GM21619 (cell line): ENCODE data around the gene LDHAL6B.

Source experiments
- ATAC-seq: cut with Tn5 transposase; IDR thresholded peaks from one replicate; pipeline ENCODE4 v1.9.1; 2021; ENCODE audit not compliant: unreplicated experiment

The LDHAL6B gene

DNA sequence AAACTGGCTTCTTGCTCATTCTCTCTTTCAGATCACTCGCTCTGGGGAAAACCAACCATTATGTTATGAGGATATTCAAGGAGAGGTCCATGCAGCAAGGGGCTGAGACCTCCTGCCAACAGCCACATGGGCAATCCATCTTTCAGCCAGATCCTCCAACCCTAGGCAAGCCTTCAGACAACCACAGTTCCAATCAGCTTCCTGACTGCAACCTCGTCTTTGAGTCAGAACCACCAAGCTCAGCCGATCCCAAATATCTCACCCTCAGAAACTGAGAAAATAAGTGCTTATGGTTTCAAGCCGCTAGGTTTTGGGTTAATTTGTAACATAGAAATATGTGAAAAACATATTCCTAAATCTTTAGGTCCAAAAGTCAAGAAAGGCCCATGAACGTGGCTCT is 10.3 kb downstream of the LDHAL6B start:
- ATAC-seq: no peak

DNA sequence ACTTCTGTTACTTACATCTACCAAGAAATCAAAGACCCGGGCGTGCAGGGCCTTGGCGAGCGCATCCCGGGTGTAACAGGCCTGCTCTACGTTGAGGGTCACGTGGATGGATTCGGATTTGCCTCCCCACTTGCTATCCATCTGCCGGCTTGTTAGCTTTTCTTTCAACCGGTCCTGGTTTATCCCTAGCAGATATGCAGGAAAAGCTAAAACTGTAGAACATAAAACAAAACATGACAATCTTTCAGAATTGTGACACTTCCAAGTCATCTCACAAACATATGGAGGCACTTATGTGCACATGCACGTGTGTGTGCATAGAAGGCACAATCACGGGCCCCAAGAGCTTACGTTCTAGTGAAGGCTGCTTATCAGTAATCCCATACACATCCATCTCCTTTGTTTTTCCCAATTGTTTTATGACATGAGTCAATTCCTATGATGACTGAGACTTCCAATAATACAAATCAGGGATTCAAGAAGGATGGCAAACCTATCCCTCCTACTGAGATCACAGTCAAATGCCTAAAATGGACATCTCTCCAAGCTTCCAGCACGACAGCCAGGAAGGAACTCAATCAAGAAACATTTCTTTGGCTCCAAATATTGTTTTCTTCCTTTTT is 11.3 kb downstream of the LDHAL6B start:
- ATAC-seq: no peak

DNA sequence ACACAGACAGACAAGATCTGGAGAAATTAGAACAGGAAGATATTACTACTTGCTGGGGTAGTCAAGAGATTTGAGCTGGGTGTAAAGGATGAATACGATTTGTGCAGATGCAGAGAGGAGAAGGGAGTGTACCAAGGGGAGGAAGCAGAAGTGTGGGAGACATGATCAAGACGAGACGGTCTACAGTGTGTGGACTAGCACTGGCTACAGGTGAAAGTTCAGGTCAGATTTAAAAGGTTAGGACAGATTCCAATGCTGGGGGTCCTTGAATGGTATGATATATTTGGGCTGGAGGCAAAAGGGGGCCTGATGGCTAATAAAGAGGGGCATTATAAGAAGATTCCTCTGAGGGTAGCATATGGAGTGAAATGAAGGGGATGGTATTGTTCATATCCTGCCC is 12.1 kb downstream of the LDHAL6B start:
- ATAC-seq: no peak

DNA sequence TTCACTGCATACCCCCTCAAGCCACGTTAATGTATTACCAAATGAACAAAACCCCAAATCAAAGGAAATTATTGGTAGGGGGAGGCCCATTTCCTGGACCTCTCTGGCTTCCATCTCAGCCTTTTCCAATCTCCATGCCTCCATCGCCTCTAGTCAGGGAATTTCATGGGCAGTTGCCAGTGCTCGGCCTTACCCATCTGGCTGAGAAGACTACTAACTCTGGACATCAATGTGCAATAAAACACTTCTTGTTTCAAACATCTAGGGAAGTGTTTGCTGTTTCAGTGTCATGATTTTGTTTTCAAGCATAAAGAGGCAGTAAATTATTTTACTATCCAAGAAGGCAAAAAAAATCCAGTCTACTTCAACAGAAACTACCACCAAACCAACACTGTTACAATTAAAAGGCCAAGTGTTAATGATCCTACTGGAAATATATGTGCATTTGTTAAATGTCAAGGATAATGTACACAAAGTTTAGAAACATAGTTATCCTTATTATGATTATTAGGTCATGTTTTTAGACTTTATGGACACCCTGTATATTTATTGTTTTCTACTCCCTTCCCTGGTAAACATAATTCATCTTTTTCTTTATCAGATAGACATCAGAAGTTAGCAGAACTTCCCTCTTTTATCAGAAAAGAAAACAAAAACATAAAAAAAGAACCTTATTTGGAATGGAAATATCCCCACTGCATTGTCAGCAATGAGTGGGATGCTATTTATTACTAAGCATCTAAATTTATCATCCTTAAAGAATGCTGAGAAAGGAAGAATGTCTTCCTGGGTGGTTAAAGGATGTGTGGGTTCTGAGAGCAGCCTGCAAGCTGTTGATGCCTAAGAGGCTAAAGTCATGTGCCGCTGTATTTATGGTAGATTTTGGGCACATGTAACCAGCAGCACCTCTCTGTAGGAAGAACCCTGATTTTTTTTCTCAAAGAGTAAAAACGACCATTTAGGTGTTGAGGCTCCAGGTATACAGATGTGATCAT is 15.2 kb downstream of the LDHAL6B start:
- ATAC-seq: no peak

DNA sequence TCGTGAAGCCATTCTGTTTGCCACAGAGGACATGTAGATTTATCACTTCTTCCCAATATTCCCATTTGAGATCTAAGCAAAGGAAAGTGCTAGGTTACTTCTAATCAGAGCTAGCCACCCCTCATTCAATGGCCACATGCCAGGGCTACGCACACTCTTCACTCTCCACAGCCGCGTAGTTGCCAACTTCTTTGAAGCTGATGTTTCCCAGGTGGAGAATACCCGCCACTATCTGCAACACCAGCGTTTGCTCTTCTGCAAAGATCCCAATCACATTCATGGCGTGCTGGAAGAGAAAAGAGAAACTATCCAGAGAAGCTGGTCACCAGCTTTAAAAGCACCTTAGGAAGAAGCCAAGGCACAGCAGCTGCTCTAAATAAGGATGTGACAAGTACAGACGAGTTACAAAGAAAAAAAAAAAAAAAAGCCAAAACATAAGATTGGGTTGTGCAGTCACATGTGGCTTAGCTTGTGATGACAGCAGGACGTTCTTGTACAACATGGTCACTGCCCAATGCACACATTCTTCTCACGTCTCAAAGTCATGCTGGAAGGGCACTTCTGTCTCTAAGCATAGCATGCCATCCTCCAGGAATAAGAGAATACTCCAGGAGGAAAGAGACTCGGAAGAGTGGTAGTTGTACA is 16.4 kb downstream of the LDHAL6B start:
- no peak for ATAC-seq

DNA sequence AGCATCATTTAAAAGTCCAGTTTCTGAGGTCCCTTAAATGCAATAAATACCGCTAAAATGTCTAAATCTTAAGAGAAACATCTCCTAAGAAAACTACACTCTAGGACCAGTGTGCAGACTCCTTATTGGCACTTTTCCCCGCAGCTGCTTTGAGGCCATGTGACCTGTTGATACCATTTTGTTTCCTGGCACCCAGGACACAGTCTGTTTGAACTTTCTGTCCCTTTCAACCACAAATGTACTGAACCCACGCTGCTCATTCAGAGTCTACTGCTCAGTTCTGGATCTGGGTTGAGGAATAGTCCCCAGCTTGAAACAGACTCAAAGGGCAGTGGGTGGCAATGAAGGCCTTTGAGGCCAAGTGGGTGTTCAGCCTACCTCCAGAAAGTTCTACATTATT is 17.1 kb downstream of the LDHAL6B start:
- ATAC-seq: no peak

DNA sequence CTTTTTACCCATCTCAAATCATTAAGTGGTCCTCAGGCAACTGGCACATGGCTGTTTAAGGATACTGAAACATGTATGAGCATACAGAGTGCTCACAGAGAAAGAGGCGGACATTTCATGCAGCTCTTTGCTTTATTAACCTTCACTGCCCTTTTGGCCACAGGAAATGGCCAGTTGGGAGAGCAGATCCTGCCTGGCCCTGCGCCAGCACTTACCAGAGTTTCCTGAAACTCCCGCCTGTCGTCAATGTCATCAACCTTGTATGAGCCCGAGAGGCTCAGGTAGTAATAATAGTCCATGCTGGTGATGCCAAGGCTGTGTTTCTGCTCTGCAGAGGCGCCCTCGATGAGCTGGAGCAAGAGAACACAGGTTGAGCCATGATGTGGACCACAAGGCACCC is 17.8 kb downstream of the LDHAL6B start:
- no peak for ATAC-seq

DNA sequence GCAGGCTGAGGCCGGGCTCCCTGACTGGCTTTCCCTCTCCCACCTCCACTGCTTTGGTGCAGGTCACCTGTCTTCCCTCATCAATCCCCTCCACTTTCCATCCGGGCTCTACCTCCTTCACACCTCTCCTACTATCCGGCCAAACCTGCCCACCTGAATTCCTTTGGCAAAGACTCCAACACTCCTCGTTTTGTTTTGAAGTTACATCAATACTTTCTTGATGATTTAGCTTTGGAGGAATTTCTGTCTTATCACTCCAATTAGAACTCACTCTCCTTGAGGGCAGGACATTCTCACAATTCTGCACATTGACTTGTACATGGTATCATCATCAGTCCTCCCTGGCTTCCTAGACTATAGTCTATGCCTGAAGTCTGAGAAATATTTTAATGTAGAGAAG is 20.4 kb downstream of the LDHAL6B start:
- ATAC-seq: no peak

DNA sequence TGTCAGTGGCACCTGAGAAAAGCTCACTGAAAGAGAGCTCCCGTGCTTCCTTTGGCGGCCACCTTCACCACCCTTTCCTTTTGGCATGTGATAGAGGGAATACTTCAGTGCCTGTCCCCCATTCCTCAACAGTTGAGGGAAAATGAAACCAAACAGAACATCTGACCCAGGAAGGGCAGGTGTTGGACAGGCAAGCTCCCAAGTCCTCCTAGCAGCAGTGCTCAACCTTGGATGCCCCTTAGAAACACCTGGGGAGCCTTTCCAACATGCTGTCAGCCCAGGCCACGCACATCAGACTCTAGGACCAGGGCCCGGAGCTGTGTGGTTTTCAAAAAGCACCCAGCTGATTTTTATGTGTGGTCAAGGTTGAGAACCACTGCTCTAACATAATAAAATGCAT is 22.4 kb downstream of the LDHAL6B start:
- no peak for ATAC-seq

DNA sequence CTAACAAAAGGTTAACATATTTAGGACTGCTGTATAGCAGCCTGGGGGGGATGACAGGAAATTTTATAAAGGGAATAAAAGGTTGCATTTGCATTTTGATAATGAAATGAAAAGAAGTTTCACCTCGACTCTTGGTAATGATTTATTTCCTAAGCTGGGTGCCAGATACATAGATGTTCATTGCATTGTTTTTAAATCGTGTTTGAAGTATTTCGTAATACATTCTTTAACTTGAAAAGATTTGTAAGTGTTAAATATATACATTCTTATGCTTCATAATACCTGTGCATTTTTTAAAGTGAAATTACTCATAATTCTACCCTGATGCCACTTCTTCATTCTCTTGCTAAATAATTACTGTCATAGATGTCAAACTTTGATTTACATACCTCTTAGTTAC is 22.8 kb downstream of the LDHAL6B start:
- no peak for ATAC-seq

DNA sequence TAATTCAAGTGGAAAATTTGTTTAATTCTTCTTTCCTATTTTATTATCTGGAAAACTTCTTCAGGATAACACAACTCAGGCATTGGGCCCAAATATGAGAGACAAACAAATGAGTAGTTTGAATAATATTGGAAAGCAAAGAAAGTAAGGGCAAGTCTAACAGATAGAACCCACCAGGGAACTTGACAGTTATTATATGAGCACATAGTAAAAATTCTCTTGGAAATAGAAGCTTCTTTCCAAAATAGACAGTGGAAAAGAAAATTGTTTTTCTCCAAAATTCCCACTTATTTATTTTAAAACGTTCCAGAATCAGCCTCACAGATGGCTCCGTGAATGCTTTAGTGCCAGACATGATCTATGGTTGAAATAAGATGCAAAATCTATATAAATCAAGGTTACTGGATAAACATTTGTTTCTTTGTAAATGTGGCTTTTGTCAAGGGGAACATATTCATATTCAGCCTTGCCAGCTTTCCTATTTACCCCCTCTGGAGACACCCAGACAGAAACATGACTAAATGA is 23.9 kb downstream of the LDHAL6B start:
- no peak for ATAC-seq

DNA sequence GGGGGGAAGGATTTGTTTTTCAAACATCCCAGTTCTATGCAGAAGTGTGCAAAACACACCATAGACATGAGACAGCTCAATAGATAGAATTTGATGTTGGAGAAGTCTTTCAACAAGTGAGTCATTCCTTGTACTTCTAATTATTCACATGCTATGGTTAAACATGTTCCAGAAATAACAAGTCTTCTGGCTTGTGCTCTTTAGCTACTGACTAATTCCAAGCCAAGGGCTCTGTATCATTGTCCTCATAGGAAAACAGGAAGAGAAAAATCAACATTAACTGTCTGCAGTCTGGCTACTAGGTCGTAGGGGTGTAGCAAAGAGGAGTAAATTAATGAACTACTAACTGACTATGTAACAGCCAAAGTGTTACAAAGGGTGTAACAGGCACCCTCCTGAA is 25.8 kb downstream of the LDHAL6B start:
- ATAC-seq: no peak

DNA sequence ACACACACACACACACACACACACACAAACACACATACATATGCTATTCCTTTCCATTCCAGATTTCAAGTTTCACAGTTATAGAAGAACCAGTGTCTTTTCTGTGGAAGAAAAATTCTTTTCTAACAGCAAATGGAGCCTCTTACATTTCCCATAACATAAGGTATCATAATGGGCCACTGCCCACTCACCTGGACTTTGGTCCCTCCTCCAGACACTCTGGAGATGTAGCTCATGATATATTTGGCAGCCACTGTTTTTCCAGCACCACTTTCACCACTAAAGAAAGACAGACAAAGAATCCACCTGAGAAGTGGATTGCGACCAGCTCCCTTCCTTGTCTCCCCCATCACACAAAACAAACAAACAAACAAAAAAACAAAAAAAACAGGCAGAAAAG is 29.8 kb downstream of the LDHAL6B start:
- no peak for ATAC-seq

DNA sequence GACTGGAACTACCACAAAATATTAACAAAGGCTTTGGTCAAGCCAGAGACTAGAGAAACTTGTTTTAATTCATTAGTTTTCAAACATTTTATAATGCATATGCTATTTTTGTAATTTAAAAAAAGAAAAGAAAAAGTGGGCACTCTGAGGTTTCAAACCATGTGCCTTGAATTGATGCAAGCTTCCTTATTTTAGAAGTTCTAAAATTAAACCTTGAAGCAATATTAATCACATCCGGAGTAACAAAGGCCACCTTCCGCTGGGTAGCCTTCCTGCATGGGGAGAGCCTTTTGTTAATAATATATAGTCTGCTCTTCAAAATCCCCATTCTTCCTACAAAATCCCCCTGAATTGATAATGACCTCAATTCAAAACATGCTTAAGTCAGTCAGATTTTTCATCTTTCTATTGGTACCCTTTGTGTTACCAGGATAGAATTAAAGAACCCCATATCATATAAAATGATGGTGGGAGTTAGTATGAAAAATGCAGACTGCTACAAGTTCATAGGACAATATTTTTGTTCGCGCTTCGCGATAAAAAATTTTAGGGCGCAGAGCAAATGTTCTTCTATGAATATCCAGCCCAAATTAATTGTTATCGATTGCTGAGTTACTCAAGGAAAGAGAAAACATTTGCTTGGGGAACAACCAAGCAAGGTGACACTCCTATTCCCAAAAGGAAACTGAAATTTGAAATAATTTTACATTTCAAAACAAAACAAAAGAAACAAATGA is 30.6 kb downstream of the LDHAL6B start:
- peak; percentile 75 for ATAC-seq

DNA sequence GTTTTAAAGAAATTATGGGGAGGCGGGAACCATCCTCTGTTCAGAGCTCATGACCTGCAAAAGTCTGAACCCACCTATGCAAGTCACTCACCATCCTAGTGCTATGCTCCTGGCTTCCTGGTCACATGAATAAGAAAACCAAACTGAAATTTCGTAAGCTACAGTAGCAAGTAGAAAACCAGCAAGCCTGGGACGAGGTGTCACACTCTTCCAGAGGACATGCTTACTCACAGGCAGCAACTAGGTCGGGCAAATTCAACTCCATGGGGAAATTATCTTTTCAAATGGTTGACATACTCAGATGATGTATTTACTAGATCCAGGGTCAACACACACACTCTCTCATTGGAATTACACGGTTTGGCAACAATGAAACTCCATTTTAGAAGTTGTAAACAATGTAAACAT is 31.3 kb downstream of the LDHAL6B start:
- peak; percentile 41 for ATAC-seq

DNA sequence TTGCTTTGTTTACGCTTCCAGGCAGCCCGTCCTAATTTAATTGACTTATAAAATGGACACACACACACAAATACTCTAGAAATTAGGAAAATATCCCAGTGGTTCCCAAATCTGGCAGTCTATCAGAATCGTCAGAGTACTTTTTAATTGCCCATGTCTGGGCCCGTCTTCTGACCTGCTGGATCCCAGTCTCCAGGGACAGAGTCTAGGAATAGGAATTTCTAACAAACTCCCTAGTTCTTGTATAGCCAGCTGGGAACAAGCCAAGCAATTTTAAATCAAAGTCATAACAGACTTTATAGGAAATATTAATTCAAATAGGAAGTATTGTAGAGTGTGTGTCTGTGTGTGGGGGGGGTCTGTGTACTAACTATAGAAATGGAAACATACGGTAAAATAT is 33.4 kb downstream of the LDHAL6B start:
- no peak for ATAC-seq

DNA sequence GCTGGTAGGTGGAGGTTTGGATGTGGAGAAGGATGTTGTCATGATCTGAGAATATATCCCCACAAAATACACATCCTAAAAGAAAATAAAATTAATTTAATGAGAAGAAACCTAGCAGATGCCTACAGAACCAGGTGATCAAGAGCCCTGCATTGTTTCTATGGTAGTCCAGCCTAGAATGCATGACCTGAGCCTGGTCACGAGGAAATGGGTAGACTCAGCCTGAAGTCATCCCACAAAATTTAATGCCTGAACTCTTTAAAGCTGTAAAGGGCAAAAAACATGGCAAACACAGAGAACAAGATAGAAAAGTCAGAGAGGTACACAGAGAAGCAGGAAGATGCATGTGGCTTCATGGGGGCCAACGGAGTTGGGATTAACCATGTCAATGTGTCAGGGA is 36.0 kb downstream of the LDHAL6B start:
- no peak for ATAC-seq

DNA sequence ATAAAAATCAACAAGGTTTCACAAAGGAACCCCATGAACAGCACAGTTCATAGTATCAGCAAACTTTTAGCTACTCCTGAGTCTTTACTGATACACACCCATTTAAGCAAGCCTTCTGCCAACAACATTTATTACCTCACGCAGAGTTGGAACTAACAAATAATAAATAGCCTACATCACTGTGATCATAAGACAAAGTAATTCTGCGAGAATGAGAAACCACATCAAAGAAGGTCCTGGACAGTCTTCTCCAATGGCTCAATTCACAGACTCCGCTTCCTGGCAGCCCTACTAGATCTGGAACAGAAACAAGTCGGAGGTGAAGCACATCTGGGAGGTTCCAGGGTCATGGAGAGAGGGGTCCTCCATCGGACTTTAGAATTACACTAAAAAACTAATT is 37.0 kb downstream of the LDHAL6B start:
- no peak for ATAC-seq

DNA sequence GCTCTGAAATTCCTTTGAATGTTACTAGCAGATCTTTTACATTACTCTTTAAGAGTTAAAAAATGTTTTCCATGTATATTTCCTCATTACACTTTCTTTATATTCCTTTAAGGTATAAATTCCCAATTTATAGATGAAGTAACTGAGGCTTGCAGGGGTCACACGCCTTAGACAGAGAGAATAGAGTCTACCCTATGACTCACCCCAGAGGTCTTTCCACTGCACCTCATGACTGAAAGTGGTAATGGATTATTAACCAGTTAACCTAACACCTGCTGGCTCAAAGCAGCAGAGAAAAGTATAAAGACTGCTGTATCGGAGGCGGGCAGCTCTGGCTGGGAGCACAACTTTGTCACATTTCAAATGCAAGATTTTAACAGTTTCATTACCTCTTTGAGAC is 37.7 kb downstream of the LDHAL6B start:
- peak; percentile 92 for ATAC-seq

DNA sequence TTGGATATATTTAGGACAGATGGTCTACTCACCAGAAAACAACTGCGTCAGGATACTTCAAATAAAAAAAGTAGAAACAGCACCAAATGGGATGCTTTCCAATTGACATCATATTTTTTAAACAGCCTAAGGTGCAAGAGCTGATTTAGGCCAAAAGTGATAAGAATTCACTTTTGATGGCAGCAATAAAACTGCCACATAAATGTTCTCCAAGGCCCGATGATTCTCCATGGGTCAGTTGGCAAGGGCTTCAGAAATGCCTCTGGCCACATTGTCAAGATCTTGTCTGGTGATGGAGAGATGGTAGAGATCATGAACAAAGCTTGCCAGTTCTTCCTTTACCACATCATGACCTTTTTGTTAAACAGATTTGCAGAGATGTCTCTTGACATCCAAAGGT is 38.9 kb downstream of the LDHAL6B start:
- ATAC-seq: no peak

DNA sequence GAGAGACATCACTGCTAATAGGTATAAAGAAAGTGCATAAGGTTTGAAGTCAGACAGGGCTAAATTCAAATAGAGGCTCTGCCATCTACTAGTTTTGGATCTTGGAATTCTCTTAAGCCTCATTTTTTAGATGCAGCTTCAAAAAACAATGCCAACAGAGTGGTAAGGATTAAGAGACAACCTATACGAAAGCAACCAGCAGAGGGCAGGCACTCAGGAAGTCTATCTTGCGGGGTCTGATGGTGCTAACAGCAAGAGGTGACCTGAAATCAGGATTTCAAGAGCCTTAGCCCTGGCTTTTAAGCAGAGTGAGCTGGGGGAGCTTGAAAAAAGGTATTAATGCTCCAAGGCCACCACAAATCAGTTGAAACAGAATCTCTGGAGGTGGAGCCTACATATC is 40.7 kb downstream of the LDHAL6B start:
- ATAC-seq: no peak
